Iris pigment epithelial cell (primary cell): Measurements from ENCODE around the gene RANBP6.

Experiments used
- DNase-seq: peaks from one replicate; pipeline ENCODE4 v3.0.0-alpha.2; 2011; ENCODE audit warnings: low read depth

The RANBP6 gene

DNA sequence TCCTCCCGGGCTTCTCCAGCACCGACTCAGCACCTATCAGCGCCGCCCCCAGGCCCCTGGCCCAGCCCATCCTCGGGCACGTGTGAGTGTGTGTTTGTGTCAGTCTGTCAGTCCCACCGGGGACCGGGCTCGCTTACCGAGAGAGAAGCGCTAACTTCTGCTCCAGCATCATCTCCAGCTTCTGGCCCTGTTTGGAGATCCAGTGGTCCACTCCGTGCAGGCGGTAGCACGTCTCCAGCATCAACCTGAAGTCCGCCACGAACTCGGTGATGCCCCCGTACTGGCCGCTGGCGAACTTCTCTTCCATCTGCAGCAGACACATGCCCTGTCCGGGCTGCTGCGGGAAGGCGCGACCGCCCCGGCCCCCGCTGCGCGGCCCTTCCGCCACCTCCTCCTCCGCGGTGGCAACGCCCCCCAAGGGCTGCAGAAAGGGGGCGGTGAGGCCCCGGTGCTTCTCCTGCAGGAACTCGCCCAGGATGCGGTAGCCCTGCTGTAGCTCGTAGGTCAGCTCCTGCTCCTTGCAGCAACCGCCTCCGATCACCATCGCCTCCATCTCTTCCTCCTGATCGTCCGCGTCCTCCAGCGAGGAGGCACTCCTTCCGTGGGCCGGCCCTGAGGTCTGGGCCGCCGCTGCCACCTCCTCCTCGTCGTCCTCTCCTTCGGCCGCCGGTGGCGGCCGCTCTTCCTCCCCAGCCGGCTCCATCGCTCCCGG lies 8.2 kb downstream of the RANBP6 start:
- DNase-seq: peak; percentile 39

DNA sequence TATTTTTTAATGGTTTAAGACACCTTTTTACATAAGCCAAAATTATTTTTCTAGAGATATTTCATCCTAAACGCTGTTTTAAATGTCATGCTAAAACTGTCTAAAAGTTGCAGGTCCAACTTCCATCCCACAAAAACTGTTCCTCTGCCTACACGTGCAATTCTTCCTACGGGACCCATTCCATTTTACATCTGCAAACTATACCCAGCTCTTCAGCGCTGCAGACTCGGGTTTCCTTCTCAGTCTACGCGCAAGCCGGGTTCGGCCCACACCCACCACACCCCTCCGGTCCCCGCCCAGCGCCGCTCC lies 8.7 kb downstream of the RANBP6 start:
- DNase-seq: peak; percentile 94

DNA sequence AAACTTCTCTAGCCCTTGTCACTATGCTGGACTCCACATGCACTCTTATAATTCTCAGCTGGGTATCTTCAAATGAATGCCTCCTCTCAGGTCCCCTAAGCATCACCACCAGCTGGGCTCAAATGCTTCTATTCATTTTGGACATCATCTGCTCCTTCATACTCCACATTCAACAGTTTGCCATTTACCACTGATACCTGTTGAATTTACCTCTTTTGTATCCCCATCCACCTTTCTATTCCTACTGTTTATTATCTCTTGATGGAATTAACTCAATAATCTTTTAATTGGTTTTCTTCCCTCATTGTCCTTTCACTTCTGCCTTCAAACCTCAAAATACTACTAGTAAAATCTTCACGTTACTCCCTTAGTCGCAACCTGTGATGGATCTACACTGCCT lies 14.5 kb downstream of the RANBP6 start:
- DNase-seq: no peak

DNA sequence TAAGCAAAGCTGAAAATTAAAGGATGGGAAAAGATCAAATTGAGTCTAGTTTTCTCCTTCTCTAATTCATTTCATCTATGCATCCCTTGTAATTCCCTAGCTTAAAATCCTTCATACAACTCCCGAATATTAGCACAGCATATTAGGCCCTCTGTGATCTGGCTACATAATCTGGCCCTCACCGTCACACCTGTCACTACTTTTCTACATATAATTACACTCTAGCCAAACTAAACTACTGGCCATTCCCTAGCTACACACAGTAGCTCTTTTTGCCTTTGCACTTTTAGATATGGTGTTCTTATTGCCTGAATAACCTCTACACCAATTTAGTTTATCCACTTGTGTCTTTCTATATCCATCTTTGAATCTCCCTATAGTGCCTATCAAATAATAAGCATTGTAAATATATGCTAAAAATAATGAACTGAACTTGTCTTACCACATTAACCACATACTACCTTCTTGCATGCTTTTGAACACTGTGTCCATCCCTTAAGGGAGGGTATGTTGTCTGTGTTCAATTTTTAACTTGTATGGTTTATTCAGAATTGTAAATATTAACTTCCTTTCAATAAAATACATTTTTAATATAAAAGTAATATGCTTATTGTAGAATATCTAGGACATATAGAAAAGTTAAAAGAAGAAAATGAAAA lies 15.9 kb downstream of the RANBP6 start:
- no peak for DNase-seq

DNA sequence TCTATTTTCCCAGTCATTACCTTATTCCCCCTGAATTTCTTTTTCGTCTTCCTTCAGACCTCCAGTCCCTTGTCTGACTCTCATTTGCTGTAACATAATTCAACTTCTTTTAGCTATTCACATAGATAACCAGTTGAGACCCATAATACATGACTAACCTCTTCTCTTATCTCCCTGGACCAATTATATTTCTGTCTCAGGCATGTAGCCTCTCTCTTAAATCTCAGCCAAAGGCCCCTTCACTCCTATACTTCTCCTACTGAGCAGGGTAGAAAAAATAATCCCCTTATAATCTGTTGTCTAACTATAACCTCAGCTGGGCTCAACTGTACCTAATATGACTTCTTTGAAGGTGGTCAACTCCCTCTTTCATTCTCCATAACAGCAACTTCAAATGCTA lies 20.9 kb downstream of the RANBP6 start:
- no peak for DNase-seq

DNA sequence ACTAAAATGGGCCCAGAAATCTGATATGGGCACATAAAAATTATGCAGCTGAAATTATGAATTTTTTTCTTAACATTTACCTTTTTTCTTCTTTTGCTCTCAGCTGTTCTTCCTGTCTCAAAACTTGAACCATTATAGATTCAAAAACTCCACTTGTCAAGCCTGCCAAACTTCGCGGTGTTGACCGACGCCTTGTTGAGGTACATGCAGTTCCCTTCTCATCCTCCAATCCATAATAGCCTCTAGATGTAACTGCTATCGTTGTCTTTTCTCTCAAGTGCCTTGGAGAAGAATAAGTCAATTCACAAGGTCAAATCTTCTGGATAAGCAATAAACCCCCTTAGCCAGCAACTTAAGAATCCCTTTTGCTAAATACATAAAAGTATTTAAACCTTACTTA lies 27.2 kb downstream of the RANBP6 start:
- no peak for DNase-seq

DNA sequence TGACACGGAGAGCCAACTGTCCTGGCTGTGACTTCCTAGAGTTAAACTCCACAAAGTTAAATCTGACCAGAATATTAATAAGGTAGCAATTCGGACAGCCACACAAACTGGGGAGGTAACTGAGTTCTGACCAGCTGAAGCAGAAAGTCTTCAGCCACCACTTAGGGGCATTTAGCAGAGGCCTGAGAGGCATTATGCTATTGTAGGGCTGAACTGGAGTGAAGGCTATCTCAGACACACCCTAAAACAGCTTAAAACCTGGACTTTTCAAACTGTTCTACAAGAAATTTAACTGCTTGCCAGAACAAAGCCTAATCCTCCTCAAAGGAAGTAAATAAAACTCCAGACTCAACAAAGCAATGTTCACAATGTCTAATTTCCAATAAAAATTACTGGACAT lies 32.4 kb downstream of the RANBP6 start:
- DNase-seq: no peak

DNA sequence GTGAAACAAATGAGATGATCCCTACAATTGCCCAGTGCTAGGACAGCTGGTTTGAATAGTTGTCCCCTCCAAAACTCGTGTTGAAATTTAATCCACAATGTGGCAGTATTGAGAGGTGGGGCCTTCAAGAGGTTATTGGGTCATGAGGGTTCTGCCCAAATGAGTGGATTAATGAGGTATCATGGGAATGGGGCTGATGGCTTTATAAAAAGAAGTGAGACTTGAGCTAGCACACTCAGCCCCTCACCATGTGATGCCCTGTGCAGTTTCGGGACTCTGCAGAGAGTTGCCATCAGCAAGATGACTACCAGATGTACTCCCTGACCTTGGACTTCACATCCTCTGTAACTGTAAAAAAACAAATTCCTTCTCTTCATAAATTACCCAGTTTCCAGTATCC lies 33.1 kb downstream of the RANBP6 start:
- DNase-seq: no peak

DNA sequence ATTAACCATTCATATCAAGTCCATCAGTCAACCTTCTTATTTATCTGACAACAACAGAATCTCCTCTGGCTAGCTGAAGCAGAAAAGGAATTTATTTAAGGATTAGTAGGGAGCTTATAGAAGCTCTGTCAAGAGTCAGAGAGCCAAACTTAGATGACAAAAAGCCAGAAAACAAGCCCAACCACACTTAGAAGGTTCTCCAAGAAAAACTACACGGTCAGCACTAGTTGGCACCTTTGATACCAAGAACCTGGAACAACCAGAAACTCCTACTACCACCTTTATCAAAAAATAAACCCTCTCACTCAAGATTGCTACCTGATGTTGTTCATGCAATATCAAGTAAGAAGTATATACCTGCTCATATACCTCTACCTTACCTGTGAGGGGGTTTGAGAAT lies 36.9 kb downstream of the RANBP6 start:
- DNase-seq: no peak

DNA sequence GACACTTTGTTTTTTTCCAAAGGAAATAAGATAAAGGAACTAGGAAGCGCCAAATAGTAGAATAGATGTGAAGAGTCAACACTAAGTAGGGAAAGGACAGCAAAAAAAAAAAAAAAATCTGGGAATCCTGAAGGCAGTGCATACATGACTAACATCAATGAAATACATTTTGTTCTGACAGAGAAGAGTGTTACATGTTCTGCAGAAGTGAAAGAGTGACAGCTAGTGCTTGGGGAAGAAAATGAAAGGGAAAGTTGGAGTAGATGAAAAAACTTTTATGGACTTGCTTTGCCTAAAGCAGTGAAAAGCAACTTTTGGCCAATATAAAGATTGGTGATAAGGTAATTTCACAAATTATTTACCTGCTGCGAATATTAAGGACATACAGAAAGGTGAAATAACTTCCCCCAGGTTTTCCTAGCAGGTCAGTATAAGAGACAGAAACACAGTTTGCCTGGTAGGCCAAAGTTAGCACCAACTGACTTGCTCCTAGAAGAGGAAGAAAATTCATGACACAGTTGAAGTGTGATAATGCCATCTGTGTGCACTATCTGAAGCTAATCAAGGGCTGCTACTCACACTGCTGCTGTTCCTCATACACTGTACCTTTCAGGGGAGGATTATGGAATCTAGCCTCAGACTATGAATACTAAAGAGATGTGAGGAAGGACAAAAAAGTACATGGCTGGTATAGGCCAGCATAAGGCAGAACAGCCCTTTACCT lies 38.6 kb downstream of the RANBP6 start:
- DNase-seq: peak; percentile 46

DNA sequence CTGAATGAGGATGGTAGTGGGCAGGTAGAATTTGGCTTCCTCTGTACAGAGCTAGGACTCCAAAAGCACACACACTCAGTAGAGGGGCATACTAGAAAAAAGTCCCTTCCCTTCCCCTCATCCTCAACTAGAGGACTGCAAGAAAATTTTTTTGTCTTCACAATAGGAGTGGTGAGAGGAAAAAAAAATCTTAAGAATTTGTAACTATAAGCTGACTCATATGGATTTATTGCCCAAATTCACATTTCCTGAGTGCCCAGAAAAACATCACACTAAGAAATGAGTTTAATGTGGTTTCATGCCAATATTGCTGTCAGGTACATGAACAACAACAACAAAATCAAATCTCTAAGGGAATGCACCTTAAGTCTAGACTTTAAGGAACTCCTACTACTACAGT lies 43.7 kb downstream of the RANBP6 start:
- DNase-seq: peak; percentile 36
